PC-9 (cell line): ENCODE data around the gene SLC5A9. TPM values are rescaled to one million over a fixed set of nuclear protein-coding genes. Genes with fewer than 3 reads are reported as not detected.

Source experiments
- BruUV-seq: library from RNA; stranded (reverse); fragments of 400-500 nt; replicated peaks from 2 replicates; lab custom pipeline; 2021; lab: Mats Ljungman, UMichigan
- CTCF ChIA-PET: fragments of 300-600 bp; sonication (Branson Sonifier 250); formaldehyde crosslinking; loops from one replicate; lab custom pipeline; 2022; ENCODE audit warnings: antibody characterized with exemption; lab: Charles Lee
- POLR2A ChIA-PET: fragments of 300-600 bp; sonication (Branson Sonifier 250); formaldehyde crosslinking; loops from one replicate; lab custom pipeline; 2022; ENCODE audit warnings: antibody characterized with exemption; ENCODE audit not compliant: unreplicated experiment; lab: Charles Lee
- DNase-seq, 2 experiments: peaks; one replicate each; pipeline versions ENCODE4 v3.0.0 to v3.0.0-alpha.2; 2015 to 2022; ENCODE audit warnings: mixed read lengths in 1 of 2
- H2AFZ ChIP-seq: fragments of 200-600 bp; sonication (generic); 2 replicates; pipeline ENCODE4 v1.8.1; 2017; ENCODE audit warnings: antibody characterized with exemption
- H3F3A ChIP-seq: fragments of 200-600 bp; sonication (generic); 2 replicates; pipeline ENCODE4 v1.8.1; 2017; ENCODE audit warnings: antibody characterized with exemption, mild to moderate bottlenecking, low read depth; ENCODE audit not compliant: insufficient read depth
- H3K27ac ChIP-seq: fragments of 200-600 bp; sonication (generic); 2 replicates; pipeline ENCODE4 v1.6.1; 2016; ENCODE audit warnings: mixed run types
- H3K27me3 ChIP-seq: fragments of 200-600 bp; sonication (generic); 2 replicates; pipeline ENCODE4 v1.6.1; 2016; ENCODE audit warnings: low read depth, mixed run types; ENCODE audit not compliant: insufficient read depth
- H3K36me3 ChIP-seq: fragments of 200-600 bp; sonication (generic); 2 replicates; pipeline ENCODE4 v1.6.1; 2016; ENCODE audit warnings: low read depth, mixed run types
- H3K4me1 ChIP-seq: fragments of 200-600 bp; sonication (generic); replicated peaks from 2 replicates; pipeline ENCODE4 v1.6.1; 2016; ENCODE audit warnings: mixed run types; ENCODE audit not compliant: insufficient read depth
- H3K4me2 ChIP-seq: fragments of 200-600 bp; sonication (generic); 2 replicates; pipeline ENCODE4 v1.6.1; 2017; ENCODE audit warnings: mixed run types
- H3K4me3 ChIP-seq: fragments of 200-600 bp; sonication (generic); 2 replicates; pipeline ENCODE4 v1.6.1; 2016; ENCODE audit warnings: mixed run types
- H3K79me2 ChIP-seq: fragments of 200-600 bp; sonication (generic); 2 replicates; pipeline ENCODE4 v1.6.1; 2017; ENCODE audit warnings: low read depth, mixed run types
- H3K9me2 ChIP-seq: fragments of 200-600 bp; sonication (generic); 2 replicates; pipeline ENCODE4 v1.8.1; 2017; ENCODE audit warnings: mild to moderate bottlenecking; ENCODE audit not compliant: insufficient read depth
- H3K9me3 ChIP-seq: fragments of 200-600 bp; sonication (generic); 2 replicates; pipeline ENCODE4 v1.8.1; 2016; ENCODE audit warnings: low read depth; ENCODE audit not compliant: insufficient read depth
- H4K20me1 ChIP-seq: fragments of 200-600 bp; sonication (generic); 2 replicates; pipeline ENCODE4 v1.8.1; 2017; ENCODE audit not compliant: insufficient read depth
- EZH2 ChIP-seq: fragments of 200-600 bp; sonication (generic); IDR thresholded peaks from 2 replicates; pipeline ENCODE4 v1.8.0; 2017; ENCODE audit warnings: antibody characterized with exemption, low read depth
- intact Hi-C: fragments of 100-400 bp; cut with micrococcal nuclease; formaldehyde crosslinking; loops from one replicate; pipeline ENCODE4 v1.10.0; 2022; ENCODE audit not compliant: unreplicated experiment
- total RNA-seq: library from RNA; stranded (reverse); gene quantifications from 2 replicates; pipeline ENCODE4 v1.2.3, GENCODE V29; 2021
- TF ChIP-seq, protein P1 (sequence below): fragments of 200-600 bp; sonication (generic); conservative IDR thresholded peaks from 2 replicates; pipeline ENCODE4 v1.6.1; 2017; ENCODE audit warnings: mixed run types, antibody characterized with exemption, mild to moderate bottlenecking, moderate library complexity

The SLC5A9 gene
- total RNA-seq, 1 experiment from 2014 or later = not detected

- no peak overlapping the region for H3K4me2 ChIP-seq
- no peak overlapping the region for H3K4me3 ChIP-seq
- no peak for TF ChIP-seq EZH2
- TF ChIP-seq, protein P1, sequence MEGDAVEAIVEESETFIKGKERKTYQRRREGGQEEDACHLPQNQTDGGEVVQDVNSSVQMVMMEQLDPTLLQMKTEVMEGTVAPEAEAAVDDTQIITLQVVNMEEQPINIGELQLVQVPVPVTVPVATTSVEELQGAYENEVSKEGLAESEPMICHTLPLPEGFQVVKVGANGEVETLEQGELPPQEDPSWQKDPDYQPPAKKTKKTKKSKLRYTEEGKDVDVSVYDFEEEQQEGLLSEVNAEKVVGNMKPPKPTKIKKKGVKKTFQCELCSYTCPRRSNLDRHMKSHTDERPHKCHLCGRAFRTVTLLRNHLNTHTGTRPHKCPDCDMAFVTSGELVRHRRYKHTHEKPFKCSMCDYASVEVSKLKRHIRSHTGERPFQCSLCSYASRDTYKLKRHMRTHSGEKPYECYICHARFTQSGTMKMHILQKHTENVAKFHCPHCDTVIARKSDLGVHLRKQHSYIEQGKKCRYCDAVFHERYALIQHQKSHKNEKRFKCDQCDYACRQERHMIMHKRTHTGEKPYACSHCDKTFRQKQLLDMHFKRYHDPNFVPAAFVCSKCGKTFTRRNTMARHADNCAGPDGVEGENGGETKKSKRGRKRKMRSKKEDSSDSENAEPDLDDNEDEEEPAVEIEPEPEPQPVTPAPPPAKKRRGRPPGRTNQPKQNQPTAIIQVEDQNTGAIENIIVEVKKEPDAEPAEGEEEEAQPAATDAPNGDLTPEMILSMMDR = peak; percentile 87
- no peak overlapping the region for H2AFZ ChIP-seq
- CTCF ChIA-PET = no interaction called here
- H3K79me2 ChIP-seq = no peaks in the 10 kb centered on the region
- no peaks in the 10 kb centered on the region; the same call in 1 of the 2 replicates for H4K20me1 ChIP-seq
- no peaks in the 10 kb centered on the region for H3F3A ChIP-seq
- no peaks in the 10 kb centered on the region for H3K9me2 ChIP-seq
- no peak overlapping the region for H3K27ac ChIP-seq
- no TSS peak for BruUV-seq
- no peaks in the 10 kb centered on the region for H3K36me3 ChIP-seq
- POLR2A ChIA-PET = no interaction called here
- no peaks in the 10 kb centered on the region for H3K27me3 ChIP-seq
- intact Hi-C loops = loop anchor here (1.0 kb wide), 3 partner anchors 93 to 205 kb away; partner anchors contain the start of gene TRABD2B
- H3K9me3 ChIP-seq = no peaks in the 10 kb centered on the region
- DNase-seq = peak in 1 of 2 experiments; percentile 45
- H3K4me1 ChIP-seq = no peaks in the 10 kb centered on the region
Observed at GRCh38 chr1:48202030-48202752, 20.3 kb upstream of the SLC5A9 start.

DNA sequence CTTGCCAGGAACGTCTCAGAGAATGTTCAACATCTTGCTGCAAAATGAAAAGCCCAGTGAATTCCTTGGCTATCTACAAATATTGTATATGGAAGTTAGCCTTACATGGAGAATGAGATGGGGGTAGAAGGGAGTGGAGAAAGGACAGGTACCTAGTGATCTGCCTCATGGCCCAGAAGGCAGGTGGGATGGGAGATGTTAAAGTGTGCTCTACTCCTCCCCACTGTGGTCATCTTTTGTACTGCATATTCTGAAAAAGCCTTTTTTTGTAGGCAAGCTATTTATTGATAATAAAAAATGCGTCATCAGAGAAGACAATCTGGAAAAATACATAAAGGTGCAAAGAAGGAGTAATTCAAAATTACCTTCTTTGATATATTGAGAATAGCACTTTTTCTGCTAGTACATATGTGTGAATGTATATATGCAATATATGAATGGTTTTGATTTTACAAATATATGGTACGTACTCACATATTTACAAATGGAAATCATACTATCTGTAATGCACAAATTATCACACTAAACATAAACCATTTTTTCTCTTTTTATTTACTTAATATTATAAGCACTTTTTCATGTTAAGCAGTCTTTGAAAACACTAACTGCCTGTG is 19.1 kb upstream of the SLC5A9 start:
- intact Hi-C loops = no loop called here

GRCh38 chr1:48205522-48205921 is 17.0 kb upstream of the SLC5A9 start:
- CTCF ChIA-PET = no interaction called here
- Histone ChIP-seq H3K9me2 (no peaks in the 10 kb centered on the region), H2AFZ (no peak overlapping the region), H3K79me2 (no peaks in the 10 kb centered on the region), H3K4me3 (no peak overlapping the region), H4K20me1 (no peaks in the 10 kb centered on the region; the same call in 1 of the 2 replicates), H3K36me3 (no peaks in the 10 kb centered on the region), H3K9me3 (no peaks in the 10 kb centered on the region), H3K4me1 (no peaks in the 10 kb centered on the region), H3K4me2 (no peak overlapping the region), H3K27me3 (no peaks in the 10 kb centered on the region), H3K27ac (no peak overlapping the region), H3F3A (no peaks in the 10 kb centered on the region)
- intact Hi-C loops = no loop called here
- no peak for DNase-seq
- TF ChIP-seq EZH2 = no peak
- TF ChIP-seq, protein P1 = no peak
- POLR2A ChIA-PET = no interaction called here
- no TSS peak for BruUV-seq

More for the DNA sequence above, 19.1 kb upstream of the SLC5A9 start:
- ChIA-PET CTCF (no interaction called here), POLR2A (no interaction called here)
- Histone ChIP-seq H4K20me1 (no peaks in the 10 kb centered on the region; the same call in 1 of the 2 replicates), H3K4me1 (no peaks in the 10 kb centered on the region), H3K27ac (no peak overlapping the region), H3K9me3 (no peaks in the 10 kb centered on the region), H3K4me3 (no peak overlapping the region), H3K9me2 (no peaks in the 10 kb centered on the region), H3K4me2 (no peak overlapping the region), H3K36me3 (no peaks in the 10 kb centered on the region), H3F3A (no peaks in the 10 kb centered on the region), H3K79me2 (no peaks in the 10 kb centered on the region), H3K27me3 (no peaks in the 10 kb centered on the region), H2AFZ (no peak overlapping the region)
- DNase-seq = peak in 1 of 2 experiments; percentile 5
- TF ChIP-seq, protein P1 = peak; percentile 70
- TF ChIP-seq EZH2 = no peak
- no TSS peak for BruUV-seq
